Stimulated activated CD8-positive, alpha-beta memory T cell treated with anti-CD3 and anti-CD28 coated beads, Interleukin-2, amount 100 ng/mL, for 48 hours (primary cell): ENCODE results near the gene PET100.

Experiments used
- DNase-seq, 2 donors: peaks; one replicate each; pipeline ENCODE4 v3.0.0-alpha.2; 2020; ENCODE audit warnings: low read depth in 2 of 2

PET100 gene

DNA sequence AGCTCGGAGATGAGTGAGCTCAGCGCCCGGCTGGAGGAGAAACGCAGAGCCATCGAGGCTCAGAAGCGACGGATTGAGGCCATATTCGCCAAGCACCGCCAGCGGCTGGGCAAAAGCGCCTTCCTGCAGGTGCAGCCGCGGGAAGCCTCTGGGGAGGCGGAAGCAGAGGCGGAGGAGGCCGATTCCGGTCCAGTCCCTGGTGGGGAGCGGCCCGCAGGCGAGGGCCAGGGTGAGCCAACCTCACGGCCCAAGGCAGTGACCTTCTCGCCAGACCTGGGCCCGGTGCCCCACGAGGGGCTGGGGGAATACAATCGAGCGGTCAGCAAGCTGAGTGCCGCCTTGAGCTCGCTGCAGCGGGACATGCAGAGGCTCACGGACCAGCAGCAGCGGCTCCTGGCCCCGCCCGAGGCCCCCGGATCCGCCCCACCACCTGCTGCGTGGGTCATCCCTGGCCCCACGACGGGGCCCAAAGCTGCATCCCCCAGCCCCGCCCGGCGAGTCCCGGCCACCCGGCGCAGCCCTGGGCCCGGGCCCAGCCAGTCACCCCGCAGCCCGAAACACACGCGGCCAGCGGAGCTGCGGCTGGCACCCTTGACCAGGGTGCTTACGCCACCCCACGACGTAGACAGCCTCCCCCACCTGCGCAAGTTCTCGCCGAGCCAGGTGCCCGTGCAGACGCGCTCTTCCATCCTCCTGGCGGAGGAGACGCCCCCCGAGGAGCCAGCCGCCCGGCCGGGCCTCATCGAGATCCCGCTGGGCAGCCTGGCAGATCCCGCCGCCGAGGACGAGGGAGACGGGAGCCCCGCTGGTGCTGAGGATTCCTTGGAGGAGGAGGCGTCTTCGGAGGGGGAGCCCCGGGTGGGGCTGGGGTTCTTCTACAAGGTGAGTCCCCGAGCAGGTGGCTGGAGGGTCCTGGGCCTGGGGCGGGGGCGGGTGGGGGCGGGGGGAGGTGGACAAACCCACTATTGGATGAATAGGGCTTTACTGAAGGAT, 17.0 kb upstream of the PET100 start:
- DNase-seq, result no peak

DNA sequence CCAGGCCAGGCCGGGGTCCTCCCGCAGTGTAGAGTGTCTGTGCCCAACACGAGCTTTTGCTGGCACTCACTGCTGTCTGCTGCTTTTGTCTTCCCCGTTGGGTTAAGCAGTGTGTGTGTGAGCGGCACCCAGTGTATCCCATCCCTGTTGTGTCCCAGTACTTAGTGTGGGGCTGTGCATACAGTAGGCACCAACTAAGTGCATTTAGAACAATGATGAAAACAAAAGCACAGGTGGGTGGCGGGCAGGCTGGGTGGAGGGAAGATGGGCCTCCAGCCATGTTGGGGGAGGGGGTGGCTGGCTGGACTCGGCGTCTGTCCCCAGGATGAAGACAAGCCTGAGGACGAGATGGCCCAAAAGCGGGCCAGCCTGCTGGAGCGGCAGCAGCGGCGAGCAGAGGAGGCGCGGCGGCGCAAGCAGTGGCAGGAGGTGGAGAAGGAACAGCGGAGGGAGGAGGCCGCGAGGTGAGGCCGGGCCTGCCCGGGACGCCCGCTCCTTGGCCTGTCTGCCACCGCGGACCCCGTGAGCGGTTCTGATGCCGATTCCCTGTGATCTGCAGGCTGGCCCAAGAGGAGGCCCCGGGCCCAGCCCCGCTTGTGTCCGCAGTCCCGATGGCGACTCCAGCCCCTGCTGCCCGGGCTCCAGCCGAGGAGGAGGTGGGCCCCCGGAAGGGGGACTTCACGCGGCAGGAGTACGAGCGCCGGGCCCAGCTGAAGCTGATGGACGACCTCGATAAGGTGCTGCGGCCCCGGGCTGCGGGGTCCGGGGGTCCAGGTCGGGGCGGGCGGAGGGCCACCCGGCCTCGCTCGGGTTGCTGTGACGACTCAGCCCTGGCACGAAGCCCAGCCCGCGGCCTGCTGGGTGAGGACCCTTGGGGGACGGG, 14.5 kb upstream of the PET100 start:
- no peak for DNase-seq

DNA sequence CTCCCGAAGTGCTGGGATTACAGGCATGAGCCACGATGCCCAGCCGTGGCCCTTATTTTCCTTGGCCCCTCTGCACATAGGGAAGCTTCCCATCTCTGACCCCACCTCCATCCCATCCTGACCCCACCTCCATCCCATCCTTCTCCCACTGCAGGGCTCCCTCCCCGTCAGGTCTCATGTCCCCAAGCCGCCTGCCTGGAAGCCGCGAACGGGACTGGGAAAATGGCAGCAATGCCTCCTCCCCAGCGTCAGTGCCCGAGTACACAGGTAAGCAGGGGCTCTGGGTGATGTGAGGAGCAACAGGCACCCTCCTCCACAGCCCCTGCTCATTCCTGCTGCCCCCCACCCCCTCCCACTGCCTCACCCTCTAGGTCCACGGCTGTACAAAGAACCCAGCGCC, 12.4 kb upstream of the PET100 start:
- DNase-seq, result no peak

DNA sequence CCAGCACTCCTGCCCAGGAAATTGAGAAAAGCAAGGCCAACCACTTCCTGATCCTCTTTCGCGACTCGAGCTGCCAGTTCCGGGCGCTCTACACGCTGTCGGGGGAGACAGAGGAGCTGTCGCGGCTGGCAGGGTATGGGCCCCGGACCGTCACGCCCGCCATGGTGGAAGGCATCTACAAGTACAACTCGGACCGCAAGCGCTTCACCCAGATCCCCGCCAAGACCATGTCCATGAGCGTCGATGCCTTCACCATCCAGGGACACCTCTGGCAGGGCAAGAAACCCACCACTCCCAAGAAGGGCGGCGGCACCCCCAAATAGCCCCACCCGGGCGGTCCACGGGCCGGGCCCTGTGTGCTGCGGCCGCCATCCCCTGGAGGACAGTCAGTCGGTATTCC, 11.9 kb upstream of the PET100 start:
- DNase-seq, result no peak

DNA sequence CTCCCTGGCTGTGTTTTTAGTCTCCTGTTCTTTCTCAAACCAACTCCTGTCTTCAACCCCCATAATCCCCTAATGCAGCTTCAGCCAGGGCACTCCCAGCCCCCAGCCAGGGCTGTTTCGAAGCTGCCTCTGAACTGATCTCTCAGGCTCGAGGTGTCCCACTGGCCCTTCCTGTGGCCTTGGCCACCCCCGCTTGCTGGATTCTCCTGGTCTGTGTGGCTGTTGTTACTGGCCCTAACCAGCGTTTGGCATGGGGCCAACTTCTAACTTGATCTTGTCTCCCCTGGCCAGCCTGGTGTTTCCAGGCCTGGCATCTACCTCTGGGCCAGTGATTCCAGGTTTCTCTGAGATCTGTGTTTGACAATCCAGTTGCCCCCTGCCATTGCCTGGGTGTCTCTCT, 11.2 kb upstream of the PET100 start:
- DNase-seq, result no peak

DNA sequence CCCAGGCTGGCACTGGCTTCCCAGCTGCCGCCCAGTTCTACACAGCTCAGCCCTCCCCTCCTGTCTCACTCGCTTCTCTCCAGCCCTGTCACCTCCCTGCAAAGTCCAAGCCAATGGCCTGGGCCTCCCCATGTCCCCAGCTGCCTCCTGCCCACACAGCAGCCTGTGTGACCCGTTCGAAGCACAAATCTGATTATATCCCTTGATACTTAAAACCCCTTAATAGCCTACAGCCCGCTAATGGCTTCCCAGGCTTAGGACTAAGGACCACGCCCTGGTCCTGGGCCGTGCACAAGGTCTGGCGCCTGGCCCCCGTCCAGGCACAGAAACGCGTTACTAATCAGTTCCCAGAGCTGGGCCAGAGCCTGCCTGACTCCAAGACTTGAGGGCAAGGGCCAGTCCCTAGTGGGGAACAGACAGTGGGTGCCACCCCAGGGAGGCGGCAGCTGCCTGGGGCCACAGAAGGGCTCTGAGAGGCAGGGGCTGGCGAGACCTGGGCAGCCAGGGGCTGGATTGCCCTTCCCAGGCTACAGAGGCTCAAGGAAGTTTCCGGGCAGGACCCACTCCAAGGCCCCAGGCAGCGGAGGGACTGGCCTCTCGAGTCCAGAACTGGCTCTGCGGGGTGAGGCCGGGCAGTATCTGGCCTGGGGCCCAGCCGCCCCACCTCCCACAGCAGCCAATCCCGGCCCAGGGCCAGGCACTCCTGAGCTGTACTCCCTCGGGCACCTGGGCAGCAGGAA, 10.7 kb upstream of the PET100 start:
- no peak for DNase-seq

DNA sequence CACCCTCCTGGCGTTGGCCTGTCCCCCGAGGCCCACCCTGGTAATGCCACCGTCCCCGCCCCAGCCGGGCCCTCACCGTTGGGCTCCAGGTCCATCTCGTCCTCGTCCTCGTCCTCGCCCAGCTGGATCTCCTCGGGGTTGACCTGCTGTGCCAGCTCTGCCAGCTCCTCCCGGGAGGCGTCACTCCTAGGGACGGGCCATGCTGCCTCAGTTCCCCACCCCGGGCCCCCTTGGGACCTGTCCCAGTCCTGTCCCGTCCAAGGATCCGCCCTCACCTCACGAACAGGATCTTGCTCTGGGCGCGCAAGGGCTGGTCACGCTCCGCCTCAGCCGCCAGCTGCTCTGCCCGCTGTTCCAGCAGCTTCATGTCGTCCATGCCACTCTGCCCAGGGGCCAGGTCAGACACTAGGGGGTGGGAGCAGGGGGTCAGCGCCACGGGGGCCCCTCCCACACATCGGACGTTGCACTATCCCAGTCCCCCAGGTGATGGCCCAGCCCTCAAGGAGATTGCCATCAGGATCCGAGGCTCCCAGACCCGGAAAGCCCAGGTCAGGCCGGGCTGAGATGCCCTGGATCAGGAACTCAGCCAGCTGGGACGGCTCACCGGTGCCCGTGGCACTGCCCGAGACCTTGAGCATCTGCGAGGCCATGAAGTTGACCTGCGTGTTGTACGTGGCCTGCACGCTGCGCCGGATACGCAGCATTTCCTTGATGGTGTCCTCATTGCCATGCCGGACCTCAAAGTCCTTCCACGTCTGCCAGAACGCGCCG, 9.7 kb upstream of the PET100 start:
- no peak for DNase-seq

DNA sequence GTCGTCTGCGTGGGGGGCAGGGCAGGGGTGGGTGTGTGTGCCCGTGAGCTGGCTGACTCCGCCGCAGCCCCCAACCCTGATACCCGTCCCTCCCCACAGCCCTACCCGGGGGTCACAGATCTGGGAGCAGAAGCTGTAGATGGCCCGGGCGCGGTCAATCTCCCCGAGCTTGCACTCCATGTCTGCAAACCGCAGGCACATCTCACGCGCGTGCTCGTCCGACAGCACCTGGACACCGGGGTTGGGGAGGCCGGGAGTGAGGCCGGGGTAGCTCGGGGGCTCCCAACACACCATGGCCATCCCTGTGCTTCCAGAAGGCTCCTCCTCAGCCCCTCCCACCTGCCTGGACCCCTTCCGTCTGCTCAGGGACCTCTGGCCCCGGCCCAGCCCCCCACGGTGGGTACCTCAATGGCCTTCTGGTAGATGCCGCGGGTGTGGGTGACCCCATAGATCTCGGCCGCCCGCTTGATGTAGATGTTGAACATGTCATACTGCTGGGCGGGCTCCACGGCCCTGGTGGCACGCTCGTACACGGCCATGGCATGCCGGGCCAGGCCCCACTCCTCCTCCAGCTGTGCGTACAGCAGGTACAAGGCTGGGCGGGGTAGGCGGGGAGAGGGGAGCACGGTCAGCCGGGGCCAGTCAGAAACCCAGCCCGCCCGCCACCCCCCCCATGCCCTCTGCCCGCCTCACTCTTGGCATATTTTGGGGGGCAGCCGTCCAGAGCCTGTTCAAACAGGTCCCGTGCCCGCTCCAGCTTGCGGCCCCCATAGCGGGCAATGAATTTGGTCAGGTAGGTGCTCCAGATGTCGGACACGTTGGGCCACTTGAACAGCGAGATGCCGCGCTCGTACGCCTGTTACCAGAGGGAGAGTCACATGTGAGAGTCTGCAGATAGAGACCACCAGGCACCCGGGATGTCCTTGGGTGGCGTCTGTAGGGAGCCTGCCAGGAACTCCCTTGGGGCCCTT, 8.9 kb upstream of the PET100 start:
- DNase-seq, result no peak

DNA sequence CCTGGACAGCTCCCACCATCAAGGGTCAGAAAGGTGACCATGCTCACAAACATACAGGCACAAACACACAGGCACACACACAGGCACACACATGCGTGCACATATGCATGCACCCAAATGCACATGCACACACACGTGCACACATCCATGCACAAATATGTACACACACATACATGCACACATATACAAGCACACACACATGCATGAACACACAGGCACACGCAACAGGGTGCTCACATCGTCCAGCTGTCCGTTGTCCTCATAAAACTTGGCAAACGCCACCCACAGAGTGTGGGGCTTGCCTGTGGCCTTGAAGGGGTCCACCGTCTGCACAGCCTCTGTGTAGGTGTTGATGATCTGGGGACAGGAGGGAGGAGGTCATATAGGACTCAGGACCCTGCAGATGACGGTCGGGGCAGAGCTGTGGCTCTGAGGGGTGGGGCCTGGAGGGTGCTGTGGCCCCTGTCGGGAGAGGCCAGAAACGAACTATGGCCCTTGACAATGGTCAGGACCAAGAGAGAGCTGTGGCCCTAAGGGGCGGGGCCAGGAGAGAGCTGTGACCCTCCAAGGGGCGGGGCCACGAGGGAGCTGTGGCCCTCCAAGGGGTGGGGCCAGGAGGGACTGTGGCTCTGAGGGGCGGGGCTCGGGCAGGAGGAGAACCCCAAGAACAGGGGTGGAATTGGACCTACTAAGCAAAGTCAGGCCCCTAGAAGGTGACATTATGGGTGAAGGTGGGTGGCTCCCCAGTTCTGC, 6.5 kb upstream of the PET100 start:
- DNase-seq, result no peak

DNA sequence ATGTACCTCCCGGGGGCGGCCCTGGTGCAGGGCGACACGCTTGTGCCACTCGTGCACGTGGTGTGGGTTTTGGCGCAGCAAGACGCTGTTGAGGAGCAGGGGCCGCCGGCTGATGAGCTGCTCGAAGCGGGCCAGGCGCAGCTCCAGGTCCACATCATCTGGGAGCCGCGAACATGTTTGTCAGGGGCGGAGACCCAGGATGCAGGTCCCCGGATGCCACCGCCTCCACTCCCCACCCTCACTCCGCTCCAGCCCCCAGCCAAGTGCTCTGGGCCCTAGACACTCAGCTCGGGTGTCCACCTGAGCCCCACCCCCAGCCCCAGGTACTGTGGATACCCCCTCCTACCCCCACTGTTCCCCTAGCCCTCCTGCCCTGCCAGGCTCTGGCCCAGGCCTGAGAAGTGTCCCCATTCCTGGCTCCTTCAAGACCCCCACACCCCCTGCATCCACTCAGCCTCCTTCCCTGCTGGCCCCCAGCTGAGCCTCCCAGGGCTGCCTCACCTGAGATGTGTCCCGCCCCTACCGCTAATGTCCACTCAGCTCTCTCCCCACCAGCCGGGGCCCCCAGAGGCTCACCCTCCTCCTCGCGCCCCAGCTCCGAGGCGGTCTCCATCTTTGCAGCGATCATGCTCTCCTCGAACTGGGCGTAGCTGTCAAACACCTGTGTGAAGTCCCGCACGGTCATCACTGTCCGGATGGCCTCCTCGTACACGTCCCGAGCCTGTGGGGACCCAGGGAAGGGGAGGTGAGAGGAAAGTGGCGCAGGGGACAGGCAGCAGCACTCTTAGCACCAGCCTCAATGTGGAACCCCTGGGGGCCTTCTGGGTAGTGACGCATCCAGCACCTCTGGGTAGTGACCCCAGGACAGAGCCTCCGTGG, 5.6 kb upstream of the PET100 start:
- DNase-seq, result no peak

DNA sequence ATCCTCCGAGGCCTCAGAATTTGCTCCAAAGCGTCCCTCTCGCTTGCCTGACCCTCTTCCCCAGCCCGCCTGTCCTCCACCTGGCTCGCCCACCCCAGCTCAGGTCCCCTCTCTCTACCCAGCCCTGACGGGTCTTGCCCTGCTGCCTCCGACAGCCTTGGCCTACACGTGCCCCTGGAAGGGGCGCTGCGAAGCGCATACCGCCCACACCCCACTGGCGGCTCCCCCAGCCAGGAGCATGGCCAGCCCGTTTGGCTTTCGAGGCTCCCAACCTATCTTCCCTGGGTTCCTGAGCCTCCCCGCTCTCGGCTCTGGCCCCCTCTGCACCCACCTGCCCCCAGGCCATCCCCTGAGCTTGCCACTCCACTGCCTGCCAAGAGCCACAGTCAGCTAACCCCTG, 4.8 kb upstream of the PET100 start:
- DNase-seq, result no peak

DNA sequence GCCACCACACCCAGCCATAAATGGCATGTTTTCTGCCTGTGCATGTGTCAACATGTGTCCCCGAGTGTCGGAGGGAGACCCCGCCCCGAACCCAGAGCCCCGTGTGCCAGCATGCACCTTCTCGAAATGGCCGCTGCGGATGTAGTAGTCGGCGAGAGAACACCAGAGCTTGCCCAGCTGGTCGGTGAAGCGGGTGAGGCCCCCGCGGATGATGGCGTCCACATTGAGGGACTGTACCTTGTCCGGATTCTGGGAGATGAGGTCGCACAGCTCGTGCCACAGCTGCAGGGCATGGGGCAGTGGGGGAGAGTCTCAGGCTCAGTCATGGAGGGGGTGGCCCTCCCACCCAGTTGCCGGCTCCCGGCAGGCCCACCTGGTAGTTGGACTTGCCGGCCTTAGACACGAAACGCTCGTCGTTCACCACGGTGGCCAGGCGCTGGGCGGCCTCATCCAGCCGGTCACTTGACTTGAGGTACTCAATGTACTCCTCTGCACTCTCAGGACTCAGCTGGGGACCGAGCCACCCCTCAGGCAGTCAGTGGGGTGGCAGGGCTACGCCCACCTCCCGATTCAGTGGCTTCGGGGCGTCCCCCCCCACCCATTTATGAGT, 3.7 kb upstream of the PET100 start:
- no peak for DNase-seq

DNA sequence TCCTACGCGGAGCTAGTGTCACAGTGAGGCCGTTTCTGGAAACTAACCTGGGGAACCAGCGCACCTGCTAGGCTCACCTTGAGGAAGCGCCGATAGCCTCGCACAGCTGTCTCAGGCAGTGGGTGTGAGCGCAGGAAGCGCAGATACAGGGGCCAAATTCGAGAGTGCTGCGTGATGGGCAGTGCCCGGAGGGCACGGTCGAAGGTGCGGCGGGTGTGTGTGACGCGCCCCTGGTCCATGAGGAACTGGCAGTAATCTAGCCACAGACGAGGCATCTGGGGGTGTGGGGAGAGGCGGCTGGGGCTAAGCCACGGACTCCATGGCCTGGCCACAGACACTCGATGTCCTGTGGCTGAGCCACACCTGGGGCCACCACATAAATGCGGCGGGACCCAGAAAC, 2.4 kb upstream of the PET100 start:
- no peak for DNase-seq

DNA sequence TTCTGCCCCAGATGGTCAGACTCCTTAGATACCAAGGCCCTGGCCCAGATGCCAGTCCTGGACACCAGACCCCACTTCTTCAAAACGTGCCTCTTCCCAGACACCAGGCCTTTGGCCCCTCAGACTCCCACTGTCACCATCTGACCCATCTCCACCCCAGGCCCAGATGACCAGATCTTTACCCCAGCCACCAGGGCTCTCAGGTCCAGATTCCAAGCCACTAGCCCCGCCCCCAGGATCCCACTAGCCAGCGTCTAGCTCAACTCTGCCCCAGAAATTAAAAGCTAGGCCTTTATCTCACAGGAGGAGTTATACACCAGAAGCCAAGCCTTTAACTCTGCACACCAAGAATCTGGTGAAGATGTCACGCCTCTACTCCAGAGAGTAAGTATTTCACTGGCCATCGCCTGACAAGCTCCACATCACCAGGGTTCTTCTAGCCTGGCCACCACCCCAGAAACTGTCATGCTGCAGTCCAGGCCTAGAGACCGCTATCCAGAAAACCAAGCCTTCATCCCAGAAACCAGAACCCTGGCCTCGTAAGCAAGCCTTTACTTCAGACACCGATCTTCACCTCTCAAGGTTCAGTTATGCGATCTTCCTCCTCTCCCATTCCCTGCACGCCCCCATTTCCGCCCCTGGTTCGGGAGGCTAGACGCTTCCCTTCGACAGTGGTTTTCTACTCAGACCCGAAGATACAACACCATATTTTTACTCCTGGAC, 843 bp upstream of the PET100 start:
- no peak for DNase-seq

DNA sequence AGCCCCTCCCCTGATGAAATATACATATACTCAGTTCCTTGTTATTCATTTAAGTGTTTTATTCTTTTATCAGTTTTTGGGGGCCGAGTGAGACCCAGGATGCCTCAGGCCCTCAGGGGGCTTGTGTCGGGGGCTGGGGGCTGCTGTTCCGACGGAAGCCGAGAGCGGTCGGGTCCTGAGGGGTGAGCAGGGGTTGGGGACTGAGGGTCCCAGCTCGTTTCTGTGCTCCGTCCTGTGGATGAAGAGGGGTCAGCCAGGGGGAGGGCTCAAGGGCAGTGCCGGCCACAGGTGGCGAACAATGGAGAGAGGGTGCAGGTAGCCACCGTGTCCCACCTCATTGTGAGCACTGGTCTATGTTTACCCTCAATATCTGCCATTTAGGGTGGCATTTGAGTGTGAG, 2.0 kb downstream of the PET100 start:
- no peak for DNase-seq

DNA sequence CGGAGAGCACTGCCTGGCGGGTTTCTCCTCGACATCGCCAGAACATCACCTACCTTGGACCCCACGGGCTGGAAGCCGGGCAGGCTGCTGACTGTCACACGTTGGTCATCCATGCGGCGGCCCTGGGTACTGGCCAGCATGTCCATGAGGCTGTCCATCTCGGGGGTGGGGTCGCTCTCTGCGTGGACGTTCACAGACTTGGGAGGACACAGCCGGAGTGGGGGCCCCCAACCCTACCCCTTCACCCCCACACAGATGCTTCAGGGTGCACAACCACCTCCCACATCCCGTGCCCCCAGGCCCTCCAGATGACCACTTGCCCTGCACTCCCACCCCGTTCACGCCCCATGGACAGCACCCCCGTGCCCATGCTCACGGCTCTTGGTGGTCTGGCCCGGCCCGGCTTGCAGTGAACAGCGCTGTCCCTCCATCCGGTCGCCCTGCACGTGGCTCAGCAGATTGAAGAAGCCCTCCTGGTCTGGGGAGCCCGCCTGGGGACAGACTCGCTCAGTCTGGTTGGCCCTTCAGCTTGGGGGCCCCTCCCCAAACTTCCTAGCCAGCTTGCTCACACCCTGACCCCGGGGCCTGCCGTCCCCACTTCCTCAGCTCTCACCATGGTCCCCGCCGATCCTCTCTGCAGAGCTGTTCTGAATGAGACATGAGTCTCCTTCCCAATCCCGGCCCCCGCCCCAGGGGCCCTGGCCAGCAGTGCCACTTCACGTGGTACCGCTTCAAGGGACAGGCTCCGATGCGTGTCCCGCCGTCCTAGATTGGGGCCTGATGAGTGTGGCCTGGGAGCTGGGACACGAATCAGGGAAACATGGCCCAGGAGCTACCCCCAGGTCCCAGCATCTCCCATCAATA, 3.0 kb downstream of the PET100 start:
- no peak for DNase-seq
